Breast epithelium (tissue), 4 donors: Measurements from ENCODE around the gene NAMPT. TPM values are rescaled to one million over a fixed set of nuclear protein-coding genes. Genes with fewer than 3 reads are reported as not detected.

Experiments
- DNase-seq, 2 donors: peaks; one replicate each; pipeline ENCODE4 v3.0.0-alpha.2; 2019; ENCODE audit warnings: low spot score in 2 of 2
- H3K27ac ChIP-seq, 2 donors: fragments of 200-600 bp; sonication (generic) in 1 of 2; one replicate each; pipeline ENCODE4 v1.5.1; 2016 to 2019; ENCODE audit warnings: mild to moderate bottlenecking in 1 of 2
- H3K27me3 ChIP-seq, 2 donors: fragments of 200-600 bp; sonication (generic) in 1 of 2; one replicate each; pipeline versions ENCODE4 v1.5.1 to v1.6.0; 2017 to 2019; ENCODE audit warnings: control low read depth in 1 of 2, mild to moderate bottlenecking in 1 of 2
- H3K36me3 ChIP-seq: fragments of 200-600 bp; one replicate; pipeline ENCODE4 v1.5.1; 2019
- H3K4me1 ChIP-seq, 2 donors: fragments of 200-600 bp; sonication (generic); one replicate each; pipeline ENCODE4 v1.5.1; 2016 to 2019; ENCODE audit warnings: control low read depth in 1 of 2
- H3K4me3 ChIP-seq, 3 donors: fragments of 200-600 bp; sonication (generic); 1 replicate in 2 of 3; 2 replicates in 1 of 3; pipeline ENCODE4 v1.5.1; 2016 to 2019; ENCODE audit warnings: mild to moderate bottlenecking in 3 of 3, moderate library complexity in 2 of 3
- H3K9me3 ChIP-seq, 2 donors: fragments of 200-600 bp; sonication (generic) in 1 of 2; one replicate each; pipeline ENCODE4 v1.5.1; 2016 to 2019; ENCODE audit warnings: control low read depth in 1 of 2
- CTCF ChIP-seq, 3 donors: fragments of 450-650 bp; IDR thresholded peaks; one replicate each; pipeline ENCODE4 v1.5.1; 2016 to 2017; ENCODE audit warnings: antibody characterized with exemption in 3 of 3, mild to moderate bottlenecking in 3 of 3, moderate library complexity in 3 of 3
- POLR2A ChIP-seq: fragments of 450-650 bp; IDR thresholded peaks from one replicate; pipeline ENCODE4 v1.6.1; 2016; ENCODE audit warnings: antibody characterized with exemption, mild to moderate bottlenecking, moderate library complexity
- POLR2AphosphoS5 ChIP-seq, 3 donors: sonication (generic); formaldehyde crosslinking; IDR thresholded peaks; one replicate each; pipeline ENCODE4 v1.6.1; 2017; ENCODE audit warnings: antibody characterized with exemption in 3 of 3
- intact Hi-C: fragments of 100-400 bp; cut with DNase I; formaldehyde crosslinking; loops from one replicate; pipeline ENCODE4 v1.15.1; 2023; ENCODE audit warnings: low total_unique reads
- total RNA-seq, 3 donors: library from RNA; depleted of rRNA; stranded (reverse); fragments of >200 nt; gene quantifications; one replicate each; pipeline ENCODE4 v1.1.0, GENCODE V29; 2016

Gene NAMPT
- total RNA-seq, 3 donors from 2014 or later = 195 to 751 (median 536) TPM

- Histone ChIP-seq H3K36me3 (no peaks in the 10 kb centered on the region), H3K9me3 (no peaks in the 10 kb centered on the region), H3K4me3 (no peak overlapping the region), H3K4me1 (no peaks in the 10 kb centered on the region), H3K27ac (no peak overlapping the region), H3K27me3 (no peaks in the 10 kb centered on the region)
- no peak for DNase-seq
- intact Hi-C loops = no loop called here
- TF ChIP-seq CTCF (IDR thresholded peaks at IDR 0.05) (no peak), POLR2AphosphoS5 (IDR thresholded peaks at IDR 0.05) (no peak)
Observed at GRCh38 chr7:106278695-106279094, 6.1 kb downstream of the NAMPT start.

GRCh38 chr7:106277976-106278375 is 6.8 kb downstream of the NAMPT start:
- H3K27ac ChIP-seq = no peak overlapping the region
- H3K9me3 ChIP-seq = no peaks in the 10 kb centered on the region
- no peaks in the 10 kb centered on the region for H3K36me3 ChIP-seq
- DNase-seq = no peak
- H3K4me3 ChIP-seq = no peak overlapping the region
- intact Hi-C loops = loop anchor here (2.0 kb wide), 1 partner anchor 71 kb away; no protein-coding TSS in a partner anchor
- TF ChIP-seq POLR2A (no peak), POLR2AphosphoS5 (IDR thresholded peaks at IDR 0.05) (no peak), CTCF (IDR thresholded peaks at IDR 0.05) (no peak)
- no peaks in the 10 kb centered on the region for H3K27me3 ChIP-seq
- H3K4me1 ChIP-seq = no peaks in the 10 kb centered on the region

GRCh38 chr7:106276513-106276912 is 8.3 kb downstream of the NAMPT start:
- Histone ChIP-seq H3K4me3 (no peak overlapping the region), H3K36me3 (no peaks in the 10 kb centered on the region), H3K4me1 (no peaks in the 10 kb centered on the region), H3K27ac (no peak overlapping the region), H3K9me3 (no peaks in the 10 kb centered on the region), H3K27me3 (no peaks in the 10 kb centered on the region)
- DNase-seq = no peak
- no peak for TF ChIP-seq CTCF (IDR thresholded peaks at IDR 0.05)
- TF ChIP-seq POLR2A = no peak
- TF ChIP-seq POLR2AphosphoS5 (IDR thresholded peaks at IDR 0.05) = no peak
- intact Hi-C loops = loop anchor here (2.0 kb wide), 1 partner anchor 70 kb away; no protein-coding TSS in a partner anchor

- H3K36me3 ChIP-seq = no peaks in the 10 kb centered on the region
- TF ChIP-seq POLR2AphosphoS5 (IDR thresholded peaks at IDR 0.05) = no peak
- TF ChIP-seq POLR2A = no peak
- no peak for TF ChIP-seq CTCF (IDR thresholded peaks at IDR 0.05)
- no peak for DNase-seq
- no peaks in the 10 kb centered on the region for H3K9me3 ChIP-seq
- H3K4me3 ChIP-seq = no peak overlapping the region
- no peak overlapping the region for H3K27ac ChIP-seq
- H3K4me1 ChIP-seq = no peaks in the 10 kb centered on the region
- no peaks in the 10 kb centered on the region for H3K27me3 ChIP-seq
- intact Hi-C loops = no loop called here
Observed at GRCh38 chr7:106273009-106273668, 11.6 kb downstream of the NAMPT start.

- Histone ChIP-seq H3K27me3 (no peaks in the 10 kb centered on the region), H3K27ac (no peak overlapping the region), H3K4me3 (no peak overlapping the region), H3K4me1 (no peaks in the 10 kb centered on the region), H3K9me3 (no peaks in the 10 kb centered on the region), H3K36me3 (peaks cover 3% of the 10 kb centered on the region)
- TF ChIP-seq POLR2A = no peak
- TF ChIP-seq POLR2AphosphoS5 (IDR thresholded peaks at IDR 0.05) = no peak
- no peak for TF ChIP-seq CTCF (IDR thresholded peaks at IDR 0.05)
- no peak for DNase-seq
- intact Hi-C loops = no loop called here
Observed at GRCh38 chr7:106270122-106270977, 14.4 kb downstream of the NAMPT start.
